HepG2 (cell line): ENCODE measurements around the gene HSPA1B. TPM values are rescaled to one million over a fixed set of nuclear protein-coding genes. Genes with fewer than 3 reads are reported as not detected.
A peak's percentile ranks its signal among the peaks of the same experiment; 100 is the strongest.

Experiments used
- CENPBD1 ChIP-seq: sonication (generic); formaldehyde crosslinking; IDR thresholded peaks from 2 replicates; pipeline ENCODE4 v1.8.0; 2022; ENCODE audit warnings: missing genetic modification reagents, low read depth, mild to moderate bottlenecking, borderline replicate concordance
- HES4 ChIP-seq: sonication (generic); formaldehyde crosslinking; IDR thresholded peaks from 2 replicates; pipeline ENCODE4 v1.9.0; 2021; ENCODE audit warnings: mild to moderate bottlenecking, missing genetic modification reagents, borderline replicate concordance
- HIVEP1 ChIP-seq: sonication (generic); formaldehyde crosslinking; IDR thresholded peaks from 2 replicates; pipeline ENCODE4 v1.4.0; 2020; ENCODE audit warnings: mild to moderate bottlenecking, missing genetic modification reagents
- KLF12 ChIP-seq: sonication (generic); formaldehyde crosslinking; IDR thresholded peaks from 2 replicates; pipeline ENCODE4 v1.4.0; 2020; ENCODE audit warnings: missing genetic modification reagents, borderline replicate concordance
- MXD4 ChIP-seq: IDR thresholded peaks from 2 replicates; pipeline ENCODE4 v1.6.1; 2016; ENCODE audit warnings: mild to moderate bottlenecking, missing biosample characterization, missing genetic modification reagents
- NFYC ChIP-seq: IDR thresholded peaks from 2 replicates; pipeline ENCODE4 v1.6.1; 2016; ENCODE audit warnings: missing genetic modification reagents, missing compliant biosample characterization
- ZBTB26 ChIP-seq: IDR thresholded peaks from 2 replicates; pipeline ENCODE4 v1.6.1; 2016; ENCODE audit warnings: missing compliant biosample characterization, missing genetic modification reagents, borderline replicate concordance
- ZBTB4 ChIP-seq: sonication (generic); formaldehyde crosslinking; IDR thresholded peaks from 2 replicates; pipeline ENCODE4 v1.4.0; 2020; ENCODE audit warnings: missing genetic modification reagents, mild to moderate bottlenecking, borderline replicate concordance
- ZKSCAN1 ChIP-seq: fragments of 150-350 bp; IDR thresholded peaks from 2 replicates; pipeline ENCODE4 v1.6.1; 2014; ENCODE audit warnings: low read length
- ZNF331 ChIP-seq: sonication (generic); formaldehyde crosslinking; IDR thresholded peaks from 2 replicates; pipeline ENCODE4 v1.4.0; 2020; ENCODE audit warnings: missing genetic modification reagents
- ZNF34 ChIP-seq: sonication (generic); formaldehyde crosslinking; IDR thresholded peaks from 2 replicates; pipeline ENCODE4 v1.4.0; 2020; ENCODE audit warnings: mild to moderate bottlenecking, missing genetic modification reagents, borderline replicate concordance
- ZNF383 ChIP-seq: sonication (generic); formaldehyde crosslinking; IDR thresholded peaks from 2 replicates; pipeline ENCODE4 v1.4.0; 2020; ENCODE audit warnings: missing genetic modification reagents, mild to moderate bottlenecking, borderline replicate concordance
- ZNF431 ChIP-seq: sonication (generic); formaldehyde crosslinking; IDR thresholded peaks from 2 replicates; pipeline ENCODE4 v1.9.0; 2022; ENCODE audit warnings: missing genetic modification reagents, low read depth, mild to moderate bottlenecking, borderline replicate concordance
- ZSCAN31 ChIP-seq: sonication (generic); formaldehyde crosslinking; IDR thresholded peaks from 2 replicates; pipeline ENCODE4 v1.5.0; 2020; ENCODE audit warnings: low read depth, mild to moderate bottlenecking, missing genetic modification reagents
- polyA plus RNA-seq, 8 experiments: library from polyadenylated mRNA; depleted of rRNA in 3 of 8; stranded (reverse) in 7 of 8; unstranded in 1 of 8; fragments of >200 nt; fragmentation: Illumina TruSeq in 4 of 8; extraction: Trizol in 4 of 8; gene quantifications; 2 replicates each; pipeline versions ENCODE4 v1.2.1 to v1.2.3, GENCODE V29; 2011 to 2016; ENCODE audit warnings: low read depth in 4 of 8, missing spikeins in 1 of 8, mixed read lengths in 1 of 8; ENCODE audit not compliant: insufficient read depth in 1 of 8
- total RNA-seq, 5 experiments: library from RNA; depleted of rRNA; stranded (reverse); fragments of >200 nt; fragmentation: Illumina TruSeq; extraction: Trizol; gene quantifications; 2 replicates each; pipeline ENCODE4 v1.2.3, GENCODE V29; 2016; ENCODE audit warnings: low read depth in 1 of 5
- TF ChIP-seq, protein P1 (sequence below): sonication (generic); formaldehyde crosslinking; IDR thresholded peaks from 2 replicates; pipeline ENCODE4 v1.4.0; 2020; ENCODE audit warnings: missing genetic modification reagents, mild to moderate bottlenecking, borderline replicate concordance
- TF ChIP-seq, protein P2 (sequence below): sonication (generic); formaldehyde crosslinking; IDR thresholded peaks from 2 replicates; pipeline ENCODE4 v1.4.0; 2020; ENCODE audit warnings: mild to moderate bottlenecking, missing genetic modification reagents
- TF ChIP-seq, protein P3 (sequence below): sonication (generic); formaldehyde crosslinking; IDR thresholded peaks from 2 replicates; pipeline ENCODE4 v1.4.0; 2020; ENCODE audit warnings: missing genetic modification reagents

Gene HSPA1B
- total and polyA plus RNA-seq, 2 of the 13 experiments (the other 11 are each of a cell fraction or from before 2014, with no cell fraction given) = 26.0 to 186 TPM

DNA sequence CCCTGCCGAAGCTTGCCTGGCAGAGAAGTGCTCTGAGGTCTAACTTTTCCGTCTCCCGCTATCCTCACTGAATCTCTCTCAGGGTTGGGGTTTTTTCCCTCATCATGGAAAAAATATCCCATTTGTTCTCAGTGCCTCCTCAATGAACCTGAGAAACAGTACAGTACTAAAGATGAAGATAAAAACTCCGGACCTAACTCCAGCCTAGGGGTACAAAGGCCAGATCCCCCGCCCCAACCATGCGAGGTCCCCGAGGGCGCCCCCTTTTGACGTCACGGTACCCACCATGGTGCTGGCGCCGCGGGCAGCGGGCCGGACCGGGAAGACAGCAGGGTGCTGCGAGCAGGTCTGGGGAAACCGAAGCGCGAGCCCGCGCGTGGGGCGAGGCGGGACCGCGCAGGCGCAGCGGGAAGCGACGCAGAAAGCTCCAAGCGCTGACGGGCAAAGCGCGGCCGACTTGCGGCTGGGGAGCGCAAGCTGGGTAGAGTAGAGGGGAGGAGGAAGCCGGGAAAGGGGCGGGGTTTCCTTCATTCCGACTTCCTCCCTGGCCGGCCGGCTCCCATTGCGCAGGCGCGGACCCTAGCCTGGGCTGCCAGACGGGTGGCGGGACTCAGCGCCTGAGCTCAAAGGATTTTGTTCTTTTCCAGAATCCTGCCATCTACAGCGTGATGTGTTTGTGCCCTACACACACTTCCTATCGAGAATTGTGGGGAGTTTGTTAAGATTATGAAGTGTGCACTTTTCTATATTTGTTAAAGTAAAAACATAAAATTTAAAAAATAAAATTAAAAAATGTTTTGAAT lies 20.9 kb upstream of the HSPA1B start, which contains the start of gene LSM2 (continued):
- TF ChIP-seq ZKSCAN1 = no peak
- TF ChIP-seq HES4 (CRISPR knock-in tag) = peak; percentile 87
- TF ChIP-seq, protein P1, sequence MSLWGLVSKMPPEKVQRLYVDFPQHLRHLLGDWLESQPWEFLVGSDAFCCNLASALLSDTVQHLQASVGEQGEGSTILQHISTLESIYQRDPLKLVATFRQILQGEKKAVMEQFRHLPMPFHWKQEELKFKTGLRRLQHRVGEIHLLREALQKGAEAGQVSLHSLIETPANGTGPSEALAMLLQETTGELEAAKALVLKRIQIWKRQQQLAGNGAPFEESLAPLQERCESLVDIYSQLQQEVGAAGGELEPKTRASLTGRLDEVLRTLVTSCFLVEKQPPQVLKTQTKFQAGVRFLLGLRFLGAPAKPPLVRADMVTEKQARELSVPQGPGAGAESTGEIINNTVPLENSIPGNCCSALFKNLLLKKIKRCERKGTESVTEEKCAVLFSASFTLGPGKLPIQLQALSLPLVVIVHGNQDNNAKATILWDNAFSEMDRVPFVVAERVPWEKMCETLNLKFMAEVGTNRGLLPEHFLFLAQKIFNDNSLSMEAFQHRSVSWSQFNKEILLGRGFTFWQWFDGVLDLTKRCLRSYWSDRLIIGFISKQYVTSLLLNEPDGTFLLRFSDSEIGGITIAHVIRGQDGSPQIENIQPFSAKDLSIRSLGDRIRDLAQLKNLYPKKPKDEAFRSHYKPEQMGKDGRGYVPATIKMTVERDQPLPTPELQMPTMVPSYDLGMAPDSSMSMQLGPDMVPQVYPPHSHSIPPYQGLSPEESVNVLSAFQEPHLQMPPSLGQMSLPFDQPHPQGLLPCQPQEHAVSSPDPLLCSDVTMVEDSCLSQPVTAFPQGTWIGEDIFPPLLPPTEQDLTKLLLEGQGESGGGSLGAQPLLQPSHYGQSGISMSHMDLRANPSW (CRISPR knock-in tag) = no peak; the same call in 1 of the 2 replicates
- TF ChIP-seq ZBTB4 (CRISPR knock-in tag) = no peak
- peak; percentile 97 for TF ChIP-seq HIVEP1 (CRISPR knock-in tag)
- peak; percentile 99 for TF ChIP-seq ZNF383 (CRISPR knock-in tag)
- TF ChIP-seq ZBTB26 (CRISPR knock-in tag) = peak; percentile 62; the same call in 1 of the 2 replicates
- TF ChIP-seq, protein P2, sequence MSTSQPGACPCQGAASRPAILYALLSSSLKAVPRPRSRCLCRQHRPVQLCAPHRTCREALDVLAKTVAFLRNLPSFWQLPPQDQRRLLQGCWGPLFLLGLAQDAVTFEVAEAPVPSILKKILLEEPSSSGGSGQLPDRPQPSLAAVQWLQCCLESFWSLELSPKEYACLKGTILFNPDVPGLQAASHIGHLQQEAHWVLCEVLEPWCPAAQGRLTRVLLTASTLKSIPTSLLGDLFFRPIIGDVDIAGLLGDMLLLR (CRISPR knock-in tag) = peak; percentile 86
- TF ChIP-seq ZSCAN31 (CRISPR knock-in tag) = peak; percentile 74; the same call in 1 of the 2 replicates
- TF ChIP-seq, protein P3, sequence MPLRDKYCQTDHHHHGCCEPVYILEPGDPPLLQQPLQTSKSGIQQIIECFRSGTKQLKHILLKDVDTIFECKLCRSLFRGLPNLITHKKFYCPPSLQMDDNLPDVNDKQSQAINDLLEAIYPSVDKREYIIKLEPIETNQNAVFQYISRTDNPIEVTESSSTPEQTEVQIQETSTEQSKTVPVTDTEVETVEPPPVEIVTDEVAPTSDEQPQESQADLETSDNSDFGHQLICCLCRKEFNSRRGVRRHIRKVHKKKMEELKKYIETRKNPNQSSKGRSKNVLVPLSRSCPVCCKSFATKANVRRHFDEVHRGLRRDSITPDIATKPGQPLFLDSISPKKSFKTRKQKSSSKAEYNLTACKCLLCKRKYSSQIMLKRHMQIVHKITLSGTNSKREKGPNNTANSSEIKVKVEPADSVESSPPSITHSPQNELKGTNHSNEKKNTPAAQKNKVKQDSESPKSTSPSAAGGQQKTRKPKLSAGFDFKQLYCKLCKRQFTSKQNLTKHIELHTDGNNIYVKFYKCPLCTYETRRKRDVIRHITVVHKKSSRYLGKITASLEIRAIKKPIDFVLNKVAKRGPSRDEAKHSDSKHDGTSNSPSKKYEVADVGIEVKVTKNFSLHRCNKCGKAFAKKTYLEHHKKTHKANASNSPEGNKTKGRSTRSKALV (CRISPR knock-in tag) = 0 out of 2 replicates have a peak, but pooled peaks have one; percentile 34
- peak; percentile 96 for TF ChIP-seq MXD4 (CRISPR knock-in tag)
- peak; percentile 37; the same call in 1 of the 2 replicates for TF ChIP-seq NFYC (CRISPR knock-in tag)
- peak; percentile 89 for TF ChIP-seq KLF12 (CRISPR knock-in tag)
- TF ChIP-seq ZNF331 (CRISPR knock-in tag) = peak; percentile 69
- 0 out of 2 replicates have a peak, but pooled peaks have one; percentile 74 for TF ChIP-seq ZNF34 (CRISPR knock-in tag)
- TF ChIP-seq CENPBD1 = no peak
- TF ChIP-seq ZNF431 (CRISPR knock-in tag) = no peak; the same call in 1 of the 2 replicates
